ENCODE results near the gene KCNK1. TPM values are rescaled to one million over a fixed set of nuclear protein-coding genes. Genes with fewer than 3 reads are reported as not detected.

Gene KCNK1
- total RNA-seq, 1 experiment from 2014 or later: 60.6 TPM

- peaks cover 62% of the 10 kb centered on the region for H3K4me1 ChIP-seq (replicated peaks; ENCODE audit: insufficient read depth)
- POLR2A ChIA-PET (ENCODE audit: unreplicated experiment): no interaction called here
- no peaks in the 10 kb centered on the region for H3K27me3 ChIP-seq (ENCODE audit: insufficient read depth, low read depth)
- TF ChIP-seq EZH2 (IDR thresholded peaks at IDR 0.05; ENCODE audit: low read depth) (no peak), CTCF (conservative IDR thresholded peaks at IDR 0.05) (no peak)
- H3K27ac ChIP-seq: peak overlapping the region; percentile 96
- H2AFZ ChIP-seq: no peak overlapping the region
- no peaks in the 10 kb centered on the region for H3K9me3 ChIP-seq (ENCODE audit: insufficient read depth, low read depth)
- BruUV-seq (replicated peaks): no TSS peak
- peaks cover 73% of the 10 kb centered on the region for H3K79me2 ChIP-seq (ENCODE audit: low read depth)
- DNase-seq: no peak
- H3K9me2 ChIP-seq (ENCODE audit: insufficient read depth): no peaks in the 10 kb centered on the region
- H3K4me3 ChIP-seq: no peak overlapping the region
- H3F3A ChIP-seq (ENCODE audit: insufficient read depth, low read depth): peaks cover 49% of the 10 kb centered on the region
- intact Hi-C loops (cut with micrococcal nuclease; ENCODE audit: unreplicated experiment): loop anchor here (10.0 kb wide), 2 partner anchors 213 to 247 kb away; partner anchors contain the start of gene SLC35F3
- H4K20me1 ChIP-seq (ENCODE audit: insufficient read depth): no peaks in the 10 kb centered on the region
- CTCF ChIA-PET: no interaction called here
- peaks cover 20% of the 10 kb centered on the region; the same call in 1 of the 2 replicates for H3K36me3 ChIP-seq (ENCODE audit: low read depth)
- peak overlapping the region; percentile 73 for H3K4me2 ChIP-seq
Measured at GRCh38 chr1:233657466-233657865, 43.6 kb downstream of the KCNK1 start.

GRCh38 chr1:233659495-233659894 is 45.6 kb downstream of the KCNK1 start:
- H3K79me2 ChIP-seq (ENCODE audit: low read depth): peaks cover 84% of the 10 kb centered on the region
- intact Hi-C loops (cut with micrococcal nuclease; ENCODE audit: unreplicated experiment): loop anchor here (10.0 kb wide), 2 partner anchors 215 to 245 kb away; partner anchors contain the start of gene SLC35F3
- H4K20me1 ChIP-seq (ENCODE audit: insufficient read depth): no peaks in the 10 kb centered on the region
- no peaks in the 10 kb centered on the region for H3K9me3 ChIP-seq (ENCODE audit: insufficient read depth, low read depth)
- peaks cover 25% of the 10 kb centered on the region; the same call in 1 of the 2 replicates for H3K36me3 ChIP-seq (ENCODE audit: low read depth)
- no peaks in the 10 kb centered on the region for H3K9me2 ChIP-seq (ENCODE audit: insufficient read depth)
- no peak overlapping the region for H3K27ac ChIP-seq
- no peak overlapping the region for H2AFZ ChIP-seq
- no TSS peak for BruUV-seq (replicated peaks)
- peaks cover 29% of the 10 kb centered on the region for H3F3A ChIP-seq (ENCODE audit: insufficient read depth, low read depth)
- H3K4me2 ChIP-seq: no peak overlapping the region
- H3K27me3 ChIP-seq (ENCODE audit: insufficient read depth, low read depth): no peaks in the 10 kb centered on the region
- ChIA-PET POLR2A (ENCODE audit: unreplicated experiment) (no interaction called here), CTCF (interaction anchor here (0.6 to 0.7 kb wide), 2 partner anchors 42 to 367 kb away, joined by 3 to 4 read pairs; no protein-coding TSS in a partner anchor)
- H3K4me1 ChIP-seq (replicated peaks; ENCODE audit: insufficient read depth): peaks cover 42% of the 10 kb centered on the region
- no peak for DNase-seq
- TF ChIP-seq CTCF (conservative IDR thresholded peaks at IDR 0.05): no peak
- TF ChIP-seq EZH2 (IDR thresholded peaks at IDR 0.05; ENCODE audit: low read depth): no peak
- H3K4me3 ChIP-seq: no peak overlapping the region

GRCh38 chr1:233661376-233662159 is 47.7 kb downstream of the KCNK1 start:
- no TSS peak for BruUV-seq (replicated peaks)
- no peak for DNase-seq
- no peaks in the 10 kb centered on the region for H3K27me3 ChIP-seq (ENCODE audit: insufficient read depth, low read depth)
- H3K9me2 ChIP-seq (ENCODE audit: insufficient read depth): no peaks in the 10 kb centered on the region
- no peak overlapping the region for H3K4me3 ChIP-seq
- H4K20me1 ChIP-seq (ENCODE audit: insufficient read depth): no peaks in the 10 kb centered on the region
- H3K27ac ChIP-seq: no peak overlapping the region
- intact Hi-C loops (cut with micrococcal nuclease; ENCODE audit: unreplicated experiment): no loop called here
- peaks cover 94% of the 10 kb centered on the region for H3K79me2 ChIP-seq (ENCODE audit: low read depth)
- POLR2A ChIA-PET (ENCODE audit: unreplicated experiment): no interaction called here
- peaks cover 34% of the 10 kb centered on the region for H3K36me3 ChIP-seq (ENCODE audit: low read depth)
- H2AFZ ChIP-seq: no peak overlapping the region
- H3F3A ChIP-seq (ENCODE audit: insufficient read depth, low read depth): peaks cover 13% of the 10 kb centered on the region
- no peaks in the 10 kb centered on the region for H3K9me3 ChIP-seq (ENCODE audit: insufficient read depth, low read depth)
- peaks cover 21% of the 10 kb centered on the region for H3K4me1 ChIP-seq (replicated peaks; ENCODE audit: insufficient read depth)
- no peak overlapping the region for H3K4me2 ChIP-seq
- CTCF ChIA-PET: no interaction called here
- no peak for TF ChIP-seq CTCF (conservative IDR thresholded peaks at IDR 0.05)
